H9 (cell line): Measurements from ENCODE around the gene ZNF467. TPM values are rescaled to one million over a fixed set of nuclear protein-coding genes. Genes with fewer than 3 reads are reported as not detected.

Source experiments
- DNase-seq: peaks from one replicate; pipeline ENCODE4 v3.0.0-alpha.2; 2017
- H2AFZ ChIP-seq: one replicate; pipeline ENCODE4 v1.6.1; 2013; ENCODE audit warnings: mild to moderate bottlenecking, low read length, control low read depth, moderate library complexity
- H2AK5ac ChIP-seq: 2 replicates; pipeline ENCODE4 v1.6.1; 2013; ENCODE audit warnings: low read length, control low read depth, mixed read lengths; ENCODE audit not compliant: insufficient read length
- H2BK120ac ChIP-seq: one replicate; pipeline ENCODE4 v1.6.1; 2013; ENCODE audit warnings: low read depth, mild to moderate bottlenecking, low read length, control low read depth, inconsistent platforms; ENCODE audit not compliant: poor library complexity, severe bottlenecking
- H2BK12ac ChIP-seq: 2 replicates; pipeline ENCODE4 v1.6.1; 2013; ENCODE audit warnings: low read length, control low read depth, mixed read lengths, low read depth; ENCODE audit not compliant: insufficient read length
- H2BK15ac ChIP-seq: 2 replicates; pipeline ENCODE4 v1.6.1; 2013; ENCODE audit warnings: low read depth, low read length, control low read depth
- H2BK20ac ChIP-seq: one replicate; pipeline ENCODE4 v1.6.1; 2013; ENCODE audit warnings: low read depth, mild to moderate bottlenecking, low read length, control low read depth, inconsistent platforms; ENCODE audit not compliant: poor library complexity, severe bottlenecking
- H2BK5ac ChIP-seq: 2 replicates; pipeline ENCODE4 v1.6.1; 2013; ENCODE audit warnings: low read length, control low read depth, mixed read lengths; ENCODE audit not compliant: insufficient read length
- H3K14ac ChIP-seq: 2 replicates; pipeline ENCODE4 v1.6.1; 2013; ENCODE audit warnings: low read length, control low read depth; ENCODE audit not compliant: insufficient read depth
- H3K18ac ChIP-seq: 2 replicates; pipeline ENCODE4 v1.6.1; 2013; ENCODE audit warnings: low read depth, mild to moderate bottlenecking, mixed read lengths, low read length, control low read depth; ENCODE audit not compliant: insufficient read length
- H3K23ac ChIP-seq: 2 replicates; pipeline ENCODE4 v1.6.1; 2013; ENCODE audit warnings: low read length, control low read depth, mixed read lengths, low read depth; ENCODE audit not compliant: insufficient read length
- H3K23me2 ChIP-seq: 2 replicates; pipeline ENCODE4 v1.6.1; 2013; ENCODE audit warnings: low read depth, mild to moderate bottlenecking, mixed read lengths, low read length, control low read depth; ENCODE audit not compliant: insufficient read length, poor library complexity, severe bottlenecking
- H3K27ac ChIP-seq: 2 replicates; pipeline ENCODE4 v1.5.1; 2013; ENCODE audit warnings: low read length, control low read depth, mixed read lengths, low read depth; ENCODE audit not compliant: insufficient read length
- H3K27me3 ChIP-seq: 2 replicates; pipeline ENCODE4 v1.6.1; 2013; ENCODE audit warnings: low read length, control low read depth, inconsistent platforms; ENCODE audit not compliant: insufficient read depth
- H3K4ac ChIP-seq: 2 replicates; pipeline ENCODE4 v1.6.1; 2013; ENCODE audit warnings: low read depth, mild to moderate bottlenecking, control low read depth, inconsistent platforms, low read length, moderate library complexity
- H3K4me1 ChIP-seq: 2 replicates; pipeline ENCODE4 v1.6.1; 2013; ENCODE audit warnings: low read length, control low read depth, inconsistent platforms; ENCODE audit not compliant: insufficient read depth
- H3K4me2 ChIP-seq: 2 replicates; pipeline ENCODE4 v1.6.1; 2013; ENCODE audit warnings: low read length, control low read depth, mixed read lengths; ENCODE audit not compliant: insufficient read length, insufficient read depth
- H3K56ac ChIP-seq: 2 replicates; pipeline ENCODE4 v1.6.1; 2013; ENCODE audit warnings: low read depth, mild to moderate bottlenecking, mixed read lengths, low read length, control low read depth; ENCODE audit not compliant: insufficient read length
- H3K79me1 ChIP-seq: 2 replicates; pipeline ENCODE4 v1.6.1; 2013; ENCODE audit warnings: low read depth, mild to moderate bottlenecking, moderate library complexity, low read length, control low read depth, inconsistent platforms; ENCODE audit not compliant: insufficient read depth, poor library complexity, severe bottlenecking
- H3K79me2 ChIP-seq: 2 replicates; pipeline ENCODE4 v1.6.1; 2013; ENCODE audit warnings: low read length, control low read depth, inconsistent platforms; ENCODE audit not compliant: insufficient read depth
- H3K9ac ChIP-seq: 2 replicates; pipeline ENCODE4 v1.6.1; 2013; ENCODE audit warnings: low read length, control low read depth, mixed read lengths; ENCODE audit not compliant: insufficient read length; ENCODE audit errors: extremely low read depth
- H3K9me3 ChIP-seq: one replicate; pipeline ENCODE4 v1.6.1; 2013; ENCODE audit warnings: low read depth, low read length, inconsistent platforms; ENCODE audit not compliant: control insufficient read depth
- H3T11ph ChIP-seq: one replicate; pipeline ENCODE4 v1.6.1; 2013; ENCODE audit warnings: mild to moderate bottlenecking, low read length, control low read depth, inconsistent platforms
- H4K20me1 ChIP-seq: one replicate; pipeline ENCODE4 v1.6.1; 2013; ENCODE audit not compliant: control insufficient read depth, insufficient read length, insufficient read depth
- H4K5ac ChIP-seq: 2 replicates; pipeline ENCODE4 v1.6.1; 2013; ENCODE audit warnings: low read depth, mild to moderate bottlenecking, mixed read lengths, low read length, control low read depth; ENCODE audit not compliant: insufficient read length
- H4K8ac ChIP-seq: replicated peaks from 2 replicates; pipeline ENCODE4 v1.6.1; 2013; ENCODE audit warnings: low read length, control low read depth, mixed read lengths, low read depth; ENCODE audit not compliant: insufficient read length
- H4K91ac ChIP-seq: 2 replicates; pipeline ENCODE4 v1.6.1; 2013; ENCODE audit warnings: low read depth, mild to moderate bottlenecking, moderate library complexity, mixed read lengths, low read length, control low read depth; ENCODE audit not compliant: insufficient read length
- H3K27ac Mint-ChIP-seq, 3 experiments: 2 replicates in 2 of 3; 3 replicates in 1 of 3; pipeline ENCODE4 v1.8.0; 2020 to 2021; ENCODE audit warnings: mixed read lengths in 3 of 3, mild to moderate bottlenecking in 1 of 3, moderate library complexity in 1 of 3
- H3K27me3 Mint-ChIP-seq: 2 replicates; pipeline ENCODE4 v1.8.0; 2021; ENCODE audit warnings: low read depth, mild to moderate bottlenecking, moderate library complexity, mixed read lengths
- H3K36me3 Mint-ChIP-seq, 3 experiments: 2 replicates in 2 of 3; 3 replicates in 1 of 3; pipeline ENCODE4 v1.8.0; 2020 to 2021; ENCODE audit warnings: low read depth in 3 of 3, mixed read lengths in 3 of 3; ENCODE audit not compliant: insufficient read depth in 1 of 3
- H3K4me1 Mint-ChIP-seq, 2 experiments: 2 replicates each; pipeline ENCODE4 v1.8.0; 2020; ENCODE audit warnings: mixed read lengths in 2 of 2
- H3K4me3 Mint-ChIP-seq, 2 experiments: 2 replicates in 1 of 2; 3 replicates in 1 of 2; pipeline ENCODE4 v1.8.0; 2020 to 2021; ENCODE audit warnings: mild to moderate bottlenecking in 2 of 2, mixed read lengths in 2 of 2, moderate library complexity in 1 of 2
- H3K9me3 Mint-ChIP-seq, 2 experiments: 2 replicates in 1 of 2; 3 replicates in 1 of 2; pipeline ENCODE4 v1.8.0; 2020; ENCODE audit warnings: mild to moderate bottlenecking in 2 of 2, mixed read lengths in 2 of 2, moderate library complexity in 1 of 2
- CTCF ChIP-seq: fragments of 200-600 bp; sonication (generic); conservative IDR thresholded peaks from 3 replicates; pipeline ENCODE4 v1.8.0; 2021; ENCODE audit warnings: antibody characterized with exemption, mild to moderate bottlenecking
- WGBS: extraction: QIAGEN DNeasy Blood & Tissue Kit; methylation state at CpG from one replicate; pipeline ENCODE4 v1.1.7; 2013; ENCODE audit warnings: missing lambda C conversion rate, low lambda C conversion rate, mixed read lengths; ENCODE audit not compliant: insufficient read length; ENCODE audit errors: extremely low coverage; 5-methylcytosine and 5-hydroxymethylcytosine counted together
- total RNA-seq: library from RNA; stranded (reverse); gene quantifications from 2 replicates; pipeline ENCODE4 v1.2.1, GENCODE V29; 2021

Gene ZNF467
- total RNA-seq, 1 experiment from 2014 or later: 0.31 TPM

- Histone ChIP-seq H2AFZ (no peak overlapping the region), H3K4me2 (no peak overlapping the region), H3K79me2 (no peaks in the 10 kb centered on the region), H3K9ac (no peak overlapping the region), H2BK15ac (no peak overlapping the region), H2BK20ac (no peak overlapping the region), H3K27ac (no peak overlapping the region), H3K14ac (no peak overlapping the region), H3K79me1 (no peaks in the 10 kb centered on the region), H3T11ph (no peak overlapping the region), H2AK5ac (no peak overlapping the region), H3K4ac (no peak overlapping the region), H3K56ac (no peak overlapping the region), H3K4me1 (no peaks in the 10 kb centered on the region), H3K27me3 (no peaks in the 10 kb centered on the region; the same call in 1 of the 2 replicates), H3K23ac (no peak overlapping the region), H3K23me2 (no peaks in the 10 kb centered on the region), H4K8ac (no peak overlapping the region), H2BK120ac (no peak overlapping the region), H4K91ac (no peak overlapping the region), H2BK12ac (no peak overlapping the region), H4K5ac (no peak overlapping the region), H3K18ac (no peak overlapping the region), H4K20me1 (no peaks in the 10 kb centered on the region), H3K9me3 (no peaks in the 10 kb centered on the region), H2BK5ac (no peak overlapping the region)
- TF ChIP-seq CTCF: no peak
- WGBS: no CpG with 5 or more reads among the region's 8 CpGs
- no peak overlapping the region for H3K27ac Mint-ChIP-seq
- no peak for DNase-seq
- H3K36me3 Mint-ChIP-seq: no peaks in the 10 kb centered on the region
- peaks cover 3 to 17% of the 10 kb centered on the region in 2 experiments for H3K4me1 Mint-ChIP-seq
- peaks cover 23% of the 10 kb centered on the region for H3K27me3 Mint-ChIP-seq
- H3K9me3 Mint-ChIP-seq: peaks cover 2 to 4% of the 10 kb centered on the region in 2 experiments; a peak in 2 of 5 replicates
- H3K4me3 Mint-ChIP-seq: no peak overlapping the region
These were observed 22.2 kb downstream of the ZNF467 start for GRCh38 chr7:149751043-149751775.
